COLO668 (cell line): ENCODE data around the gene TKT.
"Not testable (repeated sequence)": the region's sequence is repeated elsewhere in the genome, so short reads cannot be mapped to it uniquely, and the experiment has no call there.

Source experiments
- DNase-seq: peaks from one replicate; lab custom pipeline; 2025; ENCODE audit not compliant: unreplicated experiment; lab: John Stamatoyannopoulos, UW

The TKT gene

DNA sequence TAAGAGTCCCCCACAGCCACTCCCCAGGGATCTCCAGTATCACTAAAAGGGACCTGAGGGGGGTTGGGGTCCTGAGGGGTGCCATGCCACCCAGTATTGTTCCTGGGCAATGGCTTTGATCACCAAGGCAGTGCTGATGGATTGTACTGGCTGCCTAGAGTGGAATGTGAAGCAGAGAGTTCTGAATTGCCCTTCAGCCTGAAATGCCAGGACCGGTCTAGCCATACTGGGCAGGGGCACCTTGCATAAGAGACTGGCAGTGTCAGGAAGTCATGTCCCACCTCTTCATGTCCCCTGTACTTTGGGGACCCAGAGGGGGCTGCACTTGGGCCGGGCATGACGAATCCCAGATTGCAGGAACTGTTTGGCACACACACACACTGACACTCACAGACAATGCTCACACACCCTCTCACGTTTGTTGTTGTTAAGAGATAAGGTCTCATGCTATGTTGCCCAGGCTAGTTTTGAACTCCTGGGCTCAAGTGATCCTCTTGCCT is 4.5 kb upstream of the TKT start:
- no peak for DNase-seq

DNA sequence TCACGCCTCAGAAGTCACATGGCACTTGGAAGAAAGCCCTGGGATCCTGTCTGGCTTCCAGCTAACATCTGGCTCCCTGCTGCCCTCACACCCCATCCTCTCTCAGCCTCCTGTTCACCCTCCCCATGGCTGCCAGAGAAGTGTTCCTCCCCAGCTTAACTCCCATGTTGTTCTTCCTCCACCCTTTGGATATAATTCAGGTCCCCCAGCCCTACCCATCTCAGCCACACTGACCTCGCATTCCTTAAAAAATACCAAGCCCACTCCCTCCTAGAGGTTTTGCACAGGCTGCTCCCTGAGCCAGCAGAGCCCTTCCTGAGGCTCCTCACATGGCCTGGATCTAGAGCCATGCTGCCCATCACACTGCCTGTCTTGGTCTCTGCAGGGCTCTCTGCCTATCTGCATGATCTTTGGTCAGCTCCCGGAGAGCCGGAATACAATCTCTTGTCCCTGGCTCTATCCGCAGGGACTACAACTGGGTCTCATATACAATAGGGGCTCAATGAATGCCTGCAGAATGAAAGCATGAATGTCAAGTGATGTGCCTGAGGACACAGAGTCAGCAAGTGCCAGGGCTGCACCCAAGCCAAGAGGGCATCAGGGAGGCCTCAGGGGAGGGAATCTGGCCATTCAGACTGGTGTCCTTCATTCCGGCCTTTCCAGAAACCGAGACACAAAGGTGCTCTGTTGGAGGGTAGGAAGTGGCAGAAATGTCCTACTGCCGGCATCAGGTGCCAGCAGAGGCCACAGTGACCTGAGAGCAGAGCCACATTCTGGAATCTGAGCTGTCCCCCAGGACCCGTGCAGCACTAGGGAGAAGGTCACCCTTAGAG is 3.8 kb upstream of the TKT start:
- no peak for DNase-seq

DNA sequence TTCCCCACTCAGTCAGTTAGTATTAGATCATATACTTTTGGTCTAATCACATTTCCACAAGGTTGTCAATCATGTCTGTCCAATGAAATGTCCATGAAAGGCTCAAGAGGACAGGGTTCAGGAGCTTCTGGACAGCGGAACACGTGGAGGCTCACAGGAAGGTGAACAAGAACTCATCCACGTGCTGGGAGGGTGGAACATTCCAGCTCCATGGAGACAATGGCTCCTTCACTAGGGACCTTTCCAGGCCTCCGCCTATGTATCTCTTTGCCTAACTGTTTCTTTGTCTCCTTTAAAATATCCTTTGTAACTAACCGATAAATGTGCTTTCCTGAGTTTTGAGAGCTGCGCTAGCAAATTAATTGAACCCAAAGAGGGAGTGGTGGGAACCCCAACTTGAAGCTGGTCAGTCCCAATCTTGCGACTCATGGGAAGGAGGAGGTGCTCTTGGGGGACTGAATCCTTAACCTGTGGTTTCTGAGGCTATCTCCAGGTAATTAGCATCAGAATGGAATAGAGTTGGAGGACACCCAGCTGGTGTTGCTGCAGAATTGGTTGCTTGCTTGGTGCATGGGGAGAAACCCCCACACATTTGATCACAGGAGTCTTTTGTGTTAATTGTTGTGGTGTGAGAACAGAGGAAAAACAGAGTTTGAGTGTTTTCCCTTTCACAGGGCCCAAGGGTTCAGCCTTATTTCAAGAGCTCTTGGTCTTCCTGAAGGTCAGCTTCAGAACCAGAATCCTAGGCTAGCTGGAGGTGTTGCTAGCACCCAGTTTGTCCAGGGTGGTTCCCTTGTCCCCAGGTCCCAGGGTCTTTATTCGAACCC is 3.0 kb upstream of the TKT start:
- no peak for DNase-seq

DNA sequence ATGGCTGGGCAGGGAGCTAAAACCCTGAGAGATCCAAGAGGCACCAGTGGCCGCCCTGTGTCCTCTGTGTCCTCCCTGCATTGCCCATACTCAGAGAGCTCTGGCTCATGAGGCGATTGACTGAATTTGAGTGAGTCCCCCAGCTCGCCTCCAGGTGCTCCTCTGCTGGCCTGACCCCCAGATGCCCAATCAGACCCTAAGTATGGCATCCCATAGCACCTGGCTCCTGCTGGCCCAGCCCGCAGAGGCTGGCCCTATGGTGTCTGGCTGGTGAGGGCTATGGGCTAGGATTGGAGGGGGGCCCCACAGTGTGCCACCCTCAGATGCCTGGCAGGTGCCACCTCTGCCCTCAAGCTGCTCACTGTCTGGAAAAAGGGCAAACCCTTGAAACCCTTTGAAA is 1.6 kb upstream of the TKT start:
- no peak for DNase-seq

DNA sequence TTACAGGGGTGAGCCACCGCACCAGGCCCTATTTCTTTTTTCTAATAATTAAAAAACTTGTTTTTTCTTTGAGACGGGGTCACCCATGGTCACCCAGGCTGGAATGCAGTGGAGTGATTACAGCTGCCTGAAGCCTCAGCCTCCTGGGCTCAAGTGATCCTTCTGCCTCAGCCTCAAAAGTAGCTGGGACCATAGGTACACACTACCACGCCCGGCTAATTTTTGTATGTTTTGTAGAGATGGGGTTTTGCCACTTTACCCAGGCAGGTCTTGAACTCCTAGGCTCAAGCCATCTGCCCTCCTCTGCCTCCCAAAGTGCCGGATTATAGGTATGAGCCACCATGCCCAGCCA is 858 bp upstream of the TKT start:
- DNase-seq = no peak

DNA sequence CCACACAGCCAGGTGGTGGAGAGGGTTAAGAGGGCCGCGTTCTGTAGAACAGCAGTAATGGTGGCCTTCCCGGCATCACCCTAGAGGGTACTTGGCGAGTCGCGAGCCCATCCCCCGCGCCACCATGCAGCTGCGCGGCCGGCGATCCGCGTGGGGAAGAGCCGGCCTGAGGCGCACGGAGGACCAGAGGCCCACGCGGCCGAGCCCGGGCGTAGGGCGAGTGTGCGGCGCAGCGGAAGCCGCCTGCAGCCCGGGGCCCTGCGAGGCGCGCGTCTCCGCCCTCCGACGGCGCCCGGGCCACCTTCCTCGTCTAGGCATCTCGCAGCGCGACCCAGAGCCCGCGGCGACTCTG is 423 bp downstream of the TKT start:
- DNase-seq = peak; percentile 74

DNA sequence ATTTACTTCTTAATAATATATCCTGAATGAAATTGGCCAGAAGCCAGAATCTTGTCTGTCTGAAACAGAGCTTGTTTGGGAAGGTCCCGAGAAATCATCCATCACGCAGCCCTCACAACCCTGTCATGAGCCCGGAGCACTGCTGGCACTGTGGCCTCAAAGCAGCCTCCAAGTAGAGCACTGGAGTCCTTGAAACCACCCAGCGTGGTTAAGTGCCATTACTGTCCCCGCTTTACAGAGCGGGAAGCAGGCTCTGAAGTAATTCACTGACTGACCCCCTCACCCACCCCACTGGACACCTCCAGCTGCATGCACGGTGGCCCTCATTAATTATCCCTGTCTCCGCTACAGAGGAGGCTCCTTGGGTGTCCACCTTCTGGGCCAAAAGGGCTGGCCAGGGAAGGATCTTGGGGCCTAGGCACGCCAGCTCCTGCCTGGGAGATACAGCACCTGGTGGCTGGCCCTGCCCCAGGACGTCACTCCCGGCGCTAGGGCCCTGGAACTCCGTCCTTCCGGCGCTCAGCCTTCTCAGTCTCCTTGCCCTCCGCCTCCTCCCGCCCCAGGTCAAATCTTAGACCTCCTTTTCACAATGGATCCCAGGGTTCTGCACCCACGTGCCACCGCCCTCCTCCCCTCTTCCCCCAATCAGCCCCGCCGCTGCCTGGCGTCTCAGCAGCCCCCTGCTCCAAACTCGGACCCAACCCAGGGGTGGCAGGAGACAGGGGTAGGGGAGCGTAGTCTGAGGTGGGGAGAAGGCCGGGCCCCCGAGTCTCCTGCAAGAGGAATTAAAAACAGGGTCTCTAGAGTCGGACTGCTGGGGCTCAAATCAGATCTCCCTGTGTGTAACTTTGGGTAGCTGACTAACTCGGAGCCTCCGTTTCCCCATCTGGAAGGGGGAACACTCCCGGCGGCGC is 1.1 kb downstream of the TKT start:
- DNase-seq = peak; percentile 64

DNA sequence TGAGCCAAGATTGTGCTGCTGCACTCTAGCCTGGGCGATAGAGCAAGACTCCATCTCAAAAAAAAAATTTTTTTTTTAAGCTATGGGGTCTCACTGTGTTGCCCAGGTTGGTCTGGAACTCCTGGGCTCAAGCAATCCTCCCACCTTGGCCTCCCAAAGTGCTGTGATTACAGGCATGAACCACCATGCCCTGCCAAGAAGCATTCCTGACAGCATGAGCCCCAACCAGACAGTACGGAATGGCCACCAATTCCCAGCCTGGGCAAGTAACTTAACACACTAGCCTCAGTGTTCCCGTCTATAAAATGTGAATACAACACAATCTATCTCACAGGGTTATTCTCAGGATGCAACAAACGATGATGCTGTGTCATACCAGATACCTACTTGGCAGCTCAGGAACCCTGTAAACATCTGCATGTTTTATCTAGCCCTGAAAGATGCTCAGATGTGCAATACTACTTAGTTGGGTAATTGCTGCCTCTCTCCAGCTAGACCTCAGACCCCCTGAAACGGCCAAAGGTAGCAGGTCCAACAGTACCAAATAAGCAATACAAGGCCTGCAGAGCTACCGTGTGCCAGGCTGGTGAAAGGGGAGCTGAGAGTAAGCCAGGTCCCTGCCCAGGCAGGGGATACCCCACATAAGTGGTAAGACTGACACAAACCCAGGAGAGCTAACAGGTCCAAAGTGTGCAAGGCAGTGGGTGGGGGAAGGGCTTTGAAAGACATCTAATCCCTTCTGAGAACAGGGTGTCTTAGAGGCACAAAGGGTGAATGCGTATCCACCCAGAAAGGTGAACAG is 1.9 kb downstream of the TKT start:
- DNase-seq = no peak

DNA sequence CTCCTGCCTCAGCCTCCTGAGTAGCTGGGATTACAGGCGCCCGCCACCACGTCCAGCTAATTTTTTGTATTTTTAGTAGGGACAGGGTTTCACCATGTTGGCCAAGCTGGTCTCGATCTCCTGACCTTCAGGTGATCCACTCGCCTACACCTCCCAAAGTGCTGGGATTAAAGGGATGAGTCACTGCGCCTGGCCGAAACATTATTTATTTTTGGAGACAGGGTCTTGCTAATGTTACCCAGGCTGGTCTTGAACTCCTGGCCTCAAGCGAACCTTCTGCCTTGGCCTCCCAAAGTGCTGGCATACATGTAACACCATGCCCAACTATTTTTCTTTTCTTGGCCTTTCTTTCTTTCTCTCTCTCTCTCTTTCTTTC is 2.9 kb downstream of the TKT start:
- not testable (repeated sequence) for DNase-seq

DNA sequence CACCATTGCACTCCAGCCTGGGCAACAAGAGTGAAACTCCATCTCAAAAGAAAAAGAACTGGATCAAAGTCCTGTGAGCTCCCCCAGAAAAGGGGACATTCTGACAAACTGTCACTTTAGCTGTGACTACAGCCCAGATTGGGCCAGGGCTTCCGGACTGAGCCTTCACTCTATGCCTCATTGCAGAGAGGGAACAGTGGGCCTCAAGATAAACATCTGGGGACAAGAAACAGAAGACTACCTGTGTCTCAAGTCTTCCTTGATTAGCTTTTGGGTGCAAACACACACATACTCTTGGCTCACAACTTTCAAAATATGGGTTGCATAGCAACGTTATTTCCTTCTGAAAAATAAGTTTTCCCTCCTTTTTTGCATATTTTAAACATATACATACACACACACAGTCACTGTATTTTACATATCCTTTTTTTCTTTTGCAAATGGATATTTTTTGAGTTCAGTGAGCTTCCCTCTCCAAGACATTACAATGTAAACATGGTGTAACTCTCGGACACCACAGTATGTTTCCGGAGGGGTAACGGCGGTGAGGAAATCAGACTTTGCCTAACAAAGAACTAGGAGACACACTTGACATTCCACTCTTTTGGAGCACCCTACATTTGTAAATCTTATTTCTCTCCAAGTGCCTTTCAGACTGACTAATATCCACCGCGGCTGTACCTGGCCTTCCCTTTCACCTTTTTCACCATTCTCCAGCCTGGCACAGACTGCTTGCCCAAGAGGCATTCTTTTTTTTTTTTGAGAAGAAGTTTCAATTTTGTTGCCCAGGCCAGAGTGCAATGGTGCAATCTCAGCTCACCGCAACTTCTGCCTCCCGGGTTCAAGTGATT is 3.5 kb downstream of the TKT start:
- no peak for DNase-seq

DNA sequence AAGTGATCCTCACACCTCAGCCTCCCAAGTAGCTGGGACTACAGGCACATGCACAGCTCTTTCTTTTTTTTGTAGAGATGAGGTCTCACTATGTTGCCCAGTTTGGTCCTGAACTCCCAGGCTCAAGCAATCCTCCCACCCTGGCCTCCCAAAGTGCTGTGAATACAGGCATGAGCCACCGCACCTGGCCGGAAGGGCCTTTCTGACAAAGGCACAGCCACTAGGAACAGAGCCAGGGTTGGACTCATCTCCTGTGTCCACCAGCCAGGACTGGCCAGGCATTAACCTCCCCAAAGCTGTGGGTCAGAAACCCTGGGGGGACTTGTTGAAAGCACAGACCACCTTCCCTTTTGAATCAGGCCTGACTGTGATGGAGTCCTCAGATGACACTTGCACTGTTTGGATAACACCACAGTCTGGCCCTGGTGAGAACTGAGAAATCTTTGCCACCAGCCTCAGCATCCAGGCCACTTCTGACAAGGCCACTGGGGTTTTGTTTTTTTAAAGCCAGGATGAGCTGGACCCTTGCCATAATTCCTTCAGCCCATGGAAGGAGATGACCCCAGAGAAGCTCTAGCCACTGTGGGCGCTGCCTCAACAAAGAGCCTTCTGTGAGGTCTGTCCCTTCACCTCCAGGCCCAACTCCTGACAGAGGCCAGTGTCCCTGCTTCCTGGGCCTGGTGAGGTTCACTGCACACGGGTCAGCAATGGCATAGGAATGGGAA is 4.8 kb downstream of the TKT start:
- DNase-seq = no peak

DNA sequence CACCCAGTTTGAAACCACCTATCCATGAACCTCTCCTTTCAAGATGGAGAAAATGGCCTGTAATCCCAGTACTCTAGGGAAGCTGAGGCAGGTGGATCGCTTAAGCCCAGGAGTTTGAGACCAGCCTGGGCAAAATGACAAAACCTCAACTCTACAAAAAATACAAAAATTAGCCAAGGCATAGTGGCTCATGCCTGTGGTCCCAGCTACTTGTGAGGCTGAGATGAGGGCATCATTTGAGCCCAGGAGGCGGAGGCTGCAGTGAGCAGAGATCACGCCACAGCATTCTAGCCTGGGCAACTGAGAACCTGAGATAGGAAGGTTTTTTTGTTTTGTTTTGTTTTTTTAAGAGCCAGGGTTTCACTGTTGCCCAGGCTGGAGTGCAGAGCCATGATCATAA is 5.4 kb downstream of the TKT start:
- DNase-seq = no peak

DNA sequence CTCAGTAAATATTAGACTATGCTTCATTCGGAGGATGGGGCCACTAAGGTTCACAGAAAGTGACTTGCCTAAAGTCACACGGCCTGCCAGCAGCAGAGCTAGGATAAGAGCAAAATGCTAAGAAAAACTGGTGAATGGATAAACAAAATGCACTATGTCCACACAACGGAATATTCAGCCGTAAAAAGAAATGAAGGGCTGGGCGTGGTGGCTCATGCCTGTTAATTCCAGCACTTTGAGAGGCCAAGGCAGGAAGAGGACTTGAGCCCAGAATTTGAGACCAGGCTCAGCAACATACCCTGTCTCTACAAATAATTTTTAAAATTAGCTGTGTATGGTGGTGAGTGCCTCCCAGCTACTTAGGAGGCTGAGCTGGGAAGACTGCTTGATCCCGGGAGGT is 7.7 kb downstream of the TKT start:
- DNase-seq = no peak

DNA sequence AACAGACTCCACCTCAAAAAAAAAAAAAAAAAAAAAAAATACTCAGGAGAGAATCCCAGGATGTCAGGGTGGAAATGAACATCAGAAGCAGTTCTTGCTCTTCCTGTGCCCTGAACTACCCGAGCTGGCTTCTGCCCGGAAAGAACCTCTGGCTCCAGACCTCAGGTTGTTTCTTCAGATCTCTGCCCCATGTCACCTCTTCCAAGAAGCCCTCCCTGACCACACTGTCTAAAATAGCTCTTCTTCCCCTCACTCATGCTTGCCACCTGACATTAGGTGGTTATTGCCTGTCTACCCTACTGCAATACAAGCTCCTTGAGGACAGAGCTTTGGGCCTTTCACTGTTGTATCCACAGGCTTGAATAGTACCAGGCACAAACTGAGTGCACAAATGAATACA is 8.2 kb downstream of the TKT start:
- DNase-seq = no peak

DNA sequence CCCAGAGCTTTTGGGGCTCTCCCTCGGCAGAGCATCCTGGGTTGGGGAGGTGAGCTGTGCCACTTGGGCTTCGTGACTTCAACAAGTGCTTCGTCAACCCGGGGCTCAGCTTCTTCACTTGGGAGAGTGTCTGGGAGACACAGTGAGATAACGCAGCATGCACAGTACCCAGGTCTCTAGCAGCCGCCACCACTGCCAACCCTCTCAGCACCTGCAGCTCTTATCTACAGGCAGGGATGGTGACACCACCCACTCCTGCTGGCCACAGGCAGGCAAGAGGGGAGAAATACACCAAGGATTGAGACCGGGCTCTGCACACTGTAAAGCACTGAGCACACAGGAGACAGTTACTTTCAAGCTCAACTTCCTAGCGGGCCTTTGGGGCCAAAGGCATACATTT is 11.6 kb downstream of the TKT start:
- DNase-seq = no peak

DNA sequence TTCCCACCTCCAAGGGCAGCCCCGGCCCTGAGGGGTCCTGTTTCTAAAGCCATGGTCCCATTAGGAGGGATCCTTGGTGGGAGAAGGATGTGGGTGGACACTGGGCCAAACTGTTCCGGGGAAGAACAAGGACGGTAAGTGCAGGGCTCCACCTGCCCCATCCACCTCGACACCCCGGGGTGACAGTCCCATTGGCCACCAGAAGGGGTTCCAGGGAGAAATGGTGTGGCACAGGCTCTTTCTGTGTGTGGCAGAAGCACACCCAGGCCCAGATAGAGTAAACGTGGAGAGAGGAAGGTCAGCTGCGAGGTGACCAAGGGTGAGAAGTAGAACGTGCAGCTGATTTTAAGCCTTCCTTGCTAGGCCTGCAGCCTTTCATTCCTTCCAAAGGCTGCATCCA is 12.0 kb downstream of the TKT start:
- DNase-seq = no peak

DNA sequence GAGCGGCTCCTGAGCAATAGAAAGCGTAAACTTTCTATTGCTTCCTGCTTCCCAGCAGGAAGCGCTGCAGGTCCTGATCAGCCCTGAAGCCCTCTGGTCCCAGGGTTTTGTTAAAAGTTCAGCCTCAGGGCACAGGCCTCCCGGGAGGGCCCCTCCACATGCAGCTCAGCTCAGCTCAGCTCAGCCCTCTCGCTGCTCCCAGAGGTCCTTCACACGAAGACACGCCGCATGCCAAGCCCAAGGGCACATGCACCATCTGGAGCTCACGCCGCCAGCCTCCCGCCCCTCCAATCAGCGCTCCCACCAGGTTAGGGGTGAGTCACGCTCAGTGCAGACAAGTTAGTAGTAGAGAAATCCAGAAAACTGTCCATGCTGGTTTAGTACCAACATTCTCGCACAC is 12.7 kb downstream of the TKT start:
- no peak for DNase-seq

DNA sequence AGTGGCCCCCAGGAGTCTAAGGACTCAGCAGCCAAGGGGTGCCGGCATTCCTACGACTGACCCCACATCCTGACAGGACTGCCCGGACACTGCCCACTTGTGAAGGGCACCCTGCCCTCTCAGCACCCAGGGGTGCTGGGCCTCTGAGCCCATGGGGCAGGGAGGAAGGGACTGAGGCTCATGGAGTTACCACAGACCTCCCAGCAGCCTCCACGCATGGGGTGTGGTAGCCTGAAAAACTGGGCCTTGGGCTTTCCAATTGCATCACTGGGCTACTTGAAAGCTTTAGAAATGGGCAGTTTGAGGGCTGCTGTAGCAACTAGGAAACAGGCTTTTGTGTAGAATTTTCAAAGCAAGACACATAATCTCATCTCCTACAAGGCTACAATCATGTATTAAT is 13.2 kb downstream of the TKT start:
- DNase-seq = no peak

DNA sequence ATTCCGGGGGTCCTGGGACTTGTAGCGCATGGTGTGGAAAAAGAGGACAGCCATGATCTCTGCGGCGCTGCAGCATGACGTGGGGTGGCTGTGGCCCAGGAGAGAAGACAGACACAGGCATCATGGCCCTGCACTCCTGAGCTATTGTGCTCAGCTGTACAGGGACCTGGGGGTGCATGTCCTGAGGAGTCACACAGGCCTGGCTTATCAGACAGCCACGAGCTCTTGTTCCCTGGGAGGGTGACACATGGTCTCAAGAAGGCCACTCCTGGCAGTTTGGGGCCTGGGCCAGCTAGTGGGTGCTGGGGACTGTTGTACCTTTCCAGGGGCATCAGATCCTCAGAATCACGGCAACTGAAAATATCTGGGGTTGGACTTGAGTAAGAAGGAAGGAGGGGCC is 13.7 kb downstream of the TKT start:
- no peak for DNase-seq
